Peyer's patch (tissue), 4 donors: ENCODE data around the gene SCFD1.

Experiments used
- POLR2A ChIP-seq, 2 donors: fragments of 450-650 bp; IDR thresholded peaks; one replicate each; pipeline ENCODE4 v1.5.1; 2017; ENCODE audit warnings: antibody characterized with exemption in 2 of 2, mild to moderate bottlenecking in 2 of 2, moderate library complexity in 2 of 2
- TF ChIP-seq, protein P1 (sequence below), 6 experiments: fragments of 450-650 bp in 4 of 6; fragments of 200-600 bp in 2 of 6; sonication (generic) in 1 of 6; IDR thresholded peaks; one replicate each; pipeline ENCODE4 v1.5.1; 2017 to 2019; ENCODE audit warnings: antibody characterized with exemption in 6 of 6, mild to moderate bottlenecking in 3 of 6, moderate library complexity in 1 of 6

GRCh38 chr14:30620178-30620577 lies 1.9 kb upstream of the SCFD1 start:
- TF ChIP-seq, protein P1, sequence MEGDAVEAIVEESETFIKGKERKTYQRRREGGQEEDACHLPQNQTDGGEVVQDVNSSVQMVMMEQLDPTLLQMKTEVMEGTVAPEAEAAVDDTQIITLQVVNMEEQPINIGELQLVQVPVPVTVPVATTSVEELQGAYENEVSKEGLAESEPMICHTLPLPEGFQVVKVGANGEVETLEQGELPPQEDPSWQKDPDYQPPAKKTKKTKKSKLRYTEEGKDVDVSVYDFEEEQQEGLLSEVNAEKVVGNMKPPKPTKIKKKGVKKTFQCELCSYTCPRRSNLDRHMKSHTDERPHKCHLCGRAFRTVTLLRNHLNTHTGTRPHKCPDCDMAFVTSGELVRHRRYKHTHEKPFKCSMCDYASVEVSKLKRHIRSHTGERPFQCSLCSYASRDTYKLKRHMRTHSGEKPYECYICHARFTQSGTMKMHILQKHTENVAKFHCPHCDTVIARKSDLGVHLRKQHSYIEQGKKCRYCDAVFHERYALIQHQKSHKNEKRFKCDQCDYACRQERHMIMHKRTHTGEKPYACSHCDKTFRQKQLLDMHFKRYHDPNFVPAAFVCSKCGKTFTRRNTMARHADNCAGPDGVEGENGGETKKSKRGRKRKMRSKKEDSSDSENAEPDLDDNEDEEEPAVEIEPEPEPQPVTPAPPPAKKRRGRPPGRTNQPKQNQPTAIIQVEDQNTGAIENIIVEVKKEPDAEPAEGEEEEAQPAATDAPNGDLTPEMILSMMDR (IDR thresholded peaks at IDR 0.05): no peak
- no peak for TF ChIP-seq POLR2A (IDR thresholded peaks at IDR 0.05)
